HFF-Myc (cell line): ENCODE data around the gene LRP3.
"Not testable (repeated sequence)": the region's sequence is repeated elsewhere in the genome, so short reads cannot be mapped to it uniquely, and the experiment has no call there.

Source experiments
- DNase-seq: peaks from one replicate; pipeline ENCODE4 v3.0.0-alpha.2; 2011; ENCODE audit warnings: low read depth; ENCODE audit errors: extremely low read depth
- H3K4me3 ChIP-seq: replicated peaks from 2 replicates; pipeline ENCODE4 v1.5.1; 2011; ENCODE audit warnings: low read depth, mild to moderate bottlenecking, control low read depth, low read length
- TF ChIP-seq, protein P1 (sequence below): IDR thresholded peaks from 2 replicates; pipeline ENCODE4 v1.5.1; 2012; ENCODE audit warnings: mild to moderate bottlenecking, low read depth, low read length, control low read depth; ENCODE audit errors: missing control alignments

The LRP3 gene

GRCh38 chr19:33157906-33158305, 36.2 kb upstream of the LRP3 start:
- TF ChIP-seq, protein P1, sequence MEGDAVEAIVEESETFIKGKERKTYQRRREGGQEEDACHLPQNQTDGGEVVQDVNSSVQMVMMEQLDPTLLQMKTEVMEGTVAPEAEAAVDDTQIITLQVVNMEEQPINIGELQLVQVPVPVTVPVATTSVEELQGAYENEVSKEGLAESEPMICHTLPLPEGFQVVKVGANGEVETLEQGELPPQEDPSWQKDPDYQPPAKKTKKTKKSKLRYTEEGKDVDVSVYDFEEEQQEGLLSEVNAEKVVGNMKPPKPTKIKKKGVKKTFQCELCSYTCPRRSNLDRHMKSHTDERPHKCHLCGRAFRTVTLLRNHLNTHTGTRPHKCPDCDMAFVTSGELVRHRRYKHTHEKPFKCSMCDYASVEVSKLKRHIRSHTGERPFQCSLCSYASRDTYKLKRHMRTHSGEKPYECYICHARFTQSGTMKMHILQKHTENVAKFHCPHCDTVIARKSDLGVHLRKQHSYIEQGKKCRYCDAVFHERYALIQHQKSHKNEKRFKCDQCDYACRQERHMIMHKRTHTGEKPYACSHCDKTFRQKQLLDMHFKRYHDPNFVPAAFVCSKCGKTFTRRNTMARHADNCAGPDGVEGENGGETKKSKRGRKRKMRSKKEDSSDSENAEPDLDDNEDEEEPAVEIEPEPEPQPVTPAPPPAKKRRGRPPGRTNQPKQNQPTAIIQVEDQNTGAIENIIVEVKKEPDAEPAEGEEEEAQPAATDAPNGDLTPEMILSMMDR: no peak
- H3K4me3 ChIP-seq: no peak overlapping the region
- no peak for DNase-seq

DNA sequence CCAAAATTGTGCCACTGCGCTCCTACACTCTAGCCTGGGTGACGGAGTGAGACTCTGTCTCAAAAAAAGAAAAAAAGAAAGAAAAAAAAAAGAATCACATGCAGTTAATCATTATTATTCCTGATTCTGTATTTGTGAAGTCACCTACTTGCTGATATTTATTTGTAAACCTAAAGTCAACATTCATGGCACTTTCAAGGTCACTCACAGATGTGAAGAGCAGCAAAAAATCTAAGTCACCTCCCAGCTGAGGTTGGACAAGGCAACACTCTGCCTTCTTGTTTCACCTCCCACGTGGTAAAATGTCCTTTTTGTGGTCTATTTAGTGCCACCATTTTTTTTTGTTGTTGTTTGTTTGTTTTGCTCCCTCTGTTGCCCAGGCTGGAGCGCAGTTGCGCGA, 35.8 kb upstream of the LRP3 start:
- no peak for DNase-seq
- TF ChIP-seq, protein P1: no peak
- H3K4me3 ChIP-seq: no peak overlapping the region

- TF ChIP-seq, protein P1: no peak
These were observed 35.0 kb upstream of the LRP3 start for GRCh38 chr19:33159149-33159548.

DNA sequence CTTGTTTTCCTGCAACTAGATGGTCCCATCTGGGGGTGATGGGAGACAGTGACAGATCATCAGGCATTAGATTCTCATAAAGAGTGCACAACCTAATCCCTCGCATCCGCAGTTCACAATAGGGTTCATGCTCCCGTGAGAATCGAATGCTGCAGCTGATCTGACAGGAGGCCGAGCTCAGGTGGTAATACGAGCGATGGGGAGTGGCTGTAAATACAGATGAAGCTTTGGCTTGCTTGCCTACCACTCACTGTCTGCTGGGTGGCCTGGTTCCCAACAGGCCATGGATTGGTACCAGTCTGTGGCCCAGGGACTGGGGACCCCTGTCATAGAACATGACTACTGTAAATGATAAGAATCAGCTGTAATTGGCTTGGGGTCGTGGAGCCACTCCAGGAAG, 34.2 kb upstream of the LRP3 start:
- DNase-seq: no peak
- no peak overlapping the region for H3K4me3 ChIP-seq
- TF ChIP-seq, protein P1: no peak

More at GRCh38 chr19:33159149-33159548, 35.0 kb upstream of the LRP3 start:
- H3K4me3 ChIP-seq: no peak overlapping the region
- no peak for DNase-seq

- DNase-seq: no peak
- no peak overlapping the region for H3K4me3 ChIP-seq
- TF ChIP-seq, protein P1: no peak
These were observed 32.9 kb upstream of the LRP3 start for GRCh38 chr19:33161201-33161600.

DNA sequence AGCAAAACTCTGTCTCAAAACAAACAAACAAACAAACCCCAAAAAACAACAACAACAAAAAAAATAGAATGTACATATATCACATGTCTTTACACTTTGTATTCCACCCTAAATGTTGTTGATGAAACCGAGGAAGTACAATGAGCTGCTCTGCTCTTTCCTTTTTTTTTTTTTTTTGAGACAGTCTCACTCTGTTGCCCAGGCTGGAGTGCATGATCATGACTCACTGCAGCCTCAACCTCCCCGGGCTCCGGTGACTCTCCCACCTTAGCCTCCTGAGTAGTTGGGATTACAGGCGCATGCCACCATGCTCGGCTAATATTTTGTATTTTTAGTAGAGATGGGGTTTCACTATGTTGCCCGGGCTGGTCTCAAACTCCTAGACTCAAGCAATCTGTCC, 30.6 kb upstream of the LRP3 start:
- H3K4me3 ChIP-seq: no peak overlapping the region
- TF ChIP-seq, protein P1: no peak
- DNase-seq: no peak

- DNase-seq, H3K4me3 ChIP-seq: not testable (repeated sequence)
These were observed 28.1 kb upstream of the LRP3 start for GRCh38 chr19:33166037-33166436.

- TF ChIP-seq, protein P1: no peak
- no peak for DNase-seq
- no peak overlapping the region for H3K4me3 ChIP-seq
These were observed 26.7 kb upstream of the LRP3 start for GRCh38 chr19:33167438-33167837.
